ENCODE results near the gene SMYD3.
"Not testable (repeated sequence)": the region's sequence is repeated elsewhere in the genome, so short reads cannot be mapped to it uniquely, and the experiment has no call there.

Gene SMYD3

DNA sequence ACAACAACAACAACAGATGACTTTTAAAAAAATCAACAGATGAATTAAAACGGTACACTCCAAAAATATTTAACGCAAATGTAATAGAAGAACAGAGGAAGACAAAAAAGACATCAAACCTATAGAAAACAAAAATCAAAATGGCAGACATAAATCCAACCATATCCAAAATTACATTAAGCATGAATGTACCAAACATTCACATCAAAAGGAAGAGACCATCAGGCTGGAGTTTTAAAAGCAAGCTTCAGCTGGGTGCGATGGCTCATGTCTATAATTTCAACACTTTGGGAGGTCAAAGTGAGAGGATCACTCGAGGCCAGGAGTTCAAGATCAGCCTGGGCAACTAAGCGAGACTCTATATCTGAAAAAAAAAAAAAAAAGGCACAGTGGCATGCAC, 116.2 kb downstream of the SMYD3 start:
- H3K27ac Mint-ChIP-seq: no peak overlapping the region
- H3K9me3 Mint-ChIP-seq: peaks cover 15% of the 10 kb centered on the region
- no peak overlapping the region for H3K4me3 Mint-ChIP-seq
- peaks cover 5% of the 10 kb centered on the region for H3K36me3 Mint-ChIP-seq (ENCODE audit: low read depth)
- H3K4me1 Mint-ChIP-seq (ENCODE audit: low read depth): no peaks in the 10 kb centered on the region
- H3K27me3 Mint-ChIP-seq (ENCODE audit: low read depth): no peaks in the 10 kb centered on the region

- Mint-ChIP-seq H3K4me1 (ENCODE audit: low read depth) (no peaks in the 10 kb centered on the region), H3K9me3 (no peaks in the 10 kb centered on the region), H3K4me3 (no peak overlapping the region), H3K27me3 (ENCODE audit: low read depth) (no peaks in the 10 kb centered on the region), H3K27ac (no peak overlapping the region), H3K36me3 (ENCODE audit: low read depth) (no peaks in the 10 kb centered on the region)
These were observed 122.5 kb downstream of the SMYD3 start for GRCh38 chr1:246384616-246385015.

- Mint-ChIP-seq H3K27me3 (ENCODE audit: low read depth) (no peaks in the 10 kb centered on the region), H3K36me3 (ENCODE audit: low read depth) (no peaks in the 10 kb centered on the region), H3K27ac (no peak overlapping the region), H3K9me3 (no peaks in the 10 kb centered on the region), H3K4me3 (no peak overlapping the region), H3K4me1 (ENCODE audit: low read depth) (no peaks in the 10 kb centered on the region)
These were observed 123.3 kb downstream of the SMYD3 start for GRCh38 chr1:246383791-246384190.

GRCh38 chr1:246383239-246383589, 123.9 kb downstream of the SMYD3 start:
- Mint-ChIP-seq H3K9me3 (no peaks in the 10 kb centered on the region), H3K27me3 (ENCODE audit: low read depth) (no peaks in the 10 kb centered on the region), H3K27ac (no peak overlapping the region), H3K4me1 (ENCODE audit: low read depth) (no peaks in the 10 kb centered on the region), H3K4me3 (no peak overlapping the region), H3K36me3 (ENCODE audit: low read depth) (no peaks in the 10 kb centered on the region)

DNA sequence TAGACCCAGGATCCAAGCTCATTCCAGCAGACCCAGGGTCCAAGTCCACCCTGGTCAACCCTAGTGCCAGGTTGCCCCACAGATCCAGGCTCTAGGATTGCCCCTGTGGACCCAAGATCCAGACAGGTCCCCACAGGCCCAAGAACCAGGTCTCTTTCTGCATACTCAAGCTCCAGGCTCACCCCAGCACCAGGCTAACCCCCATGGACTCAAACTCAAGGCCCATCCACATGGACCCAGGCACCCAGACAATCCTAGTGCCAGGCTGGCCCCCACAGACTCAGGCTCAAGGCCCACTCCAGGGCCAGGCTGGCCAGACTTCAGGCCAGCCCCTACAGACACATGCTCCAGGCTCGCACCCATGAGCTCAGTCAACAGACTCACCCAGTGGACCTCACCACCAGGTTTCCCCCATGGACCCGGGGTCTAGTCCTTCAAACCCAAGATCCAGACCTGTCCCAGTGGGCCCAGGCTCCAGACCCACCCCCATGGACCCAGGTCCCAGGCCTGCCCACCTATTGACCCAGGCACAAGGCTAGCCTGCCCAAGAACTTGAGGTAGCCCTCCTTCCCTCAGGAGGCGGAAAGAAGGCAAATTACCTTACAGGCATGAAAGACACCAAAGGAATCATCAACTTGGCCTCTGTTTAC, 124.4 kb downstream of the SMYD3 start:
- Mint-ChIP-seq H3K36me3 (ENCODE audit: low read depth) (no peaks in the 10 kb centered on the region), H3K4me3 (no peak overlapping the region), H3K27ac (no peak overlapping the region), H3K9me3 (no peaks in the 10 kb centered on the region), H3K4me1 (ENCODE audit: low read depth) (no peaks in the 10 kb centered on the region), H3K27me3 (ENCODE audit: low read depth) (no peaks in the 10 kb centered on the region)

DNA sequence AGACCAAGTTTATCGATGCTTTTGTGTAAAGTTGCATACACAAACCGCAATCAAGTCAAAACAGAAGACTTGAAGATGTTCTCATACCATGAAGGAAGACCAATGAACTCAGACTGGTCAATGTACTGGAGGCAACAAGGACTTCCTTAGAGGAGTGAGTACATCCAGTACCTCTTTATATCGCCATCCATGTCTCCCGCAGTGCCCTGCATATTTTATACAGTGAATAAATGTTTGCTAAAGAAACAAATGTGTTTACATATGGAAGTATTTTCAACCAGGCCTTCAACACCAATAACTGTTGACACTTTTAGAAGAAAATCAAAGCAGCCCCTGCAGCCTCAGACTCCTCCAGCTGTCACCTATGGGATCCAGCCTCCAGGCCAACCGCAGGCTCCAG, 125.6 kb downstream of the SMYD3 start:
- Mint-ChIP-seq H3K36me3 (ENCODE audit: low read depth) (no peaks in the 10 kb centered on the region), H3K4me3 (no peak overlapping the region), H3K27ac (no peak overlapping the region), H3K9me3 (no peaks in the 10 kb centered on the region), H3K27me3 (ENCODE audit: low read depth) (no peaks in the 10 kb centered on the region), H3K4me1 (ENCODE audit: low read depth) (no peaks in the 10 kb centered on the region)

DNA sequence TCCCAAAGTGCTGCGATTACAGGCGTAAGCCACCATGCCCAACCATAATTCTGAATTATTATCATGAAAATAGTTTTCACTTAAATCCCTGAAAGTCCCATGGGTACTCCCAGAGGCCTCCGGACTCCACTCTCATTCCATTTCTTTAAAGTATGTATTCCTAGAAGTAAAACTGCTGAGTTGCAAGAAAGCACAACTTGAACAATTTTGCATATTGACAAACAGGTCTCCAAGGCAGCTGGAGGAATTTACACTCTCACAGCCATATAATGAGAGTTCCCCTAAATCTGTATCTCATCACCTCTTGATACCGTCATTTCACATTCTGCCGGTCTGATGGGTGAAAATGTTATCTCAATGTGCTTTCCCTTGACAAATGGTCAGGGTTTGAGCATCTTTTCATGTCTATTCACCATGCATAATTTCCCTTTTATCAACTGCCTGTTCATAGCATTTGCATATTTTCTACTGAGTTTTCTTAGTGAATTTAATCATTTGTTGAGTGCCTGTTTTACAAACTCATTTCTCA, 129.4 kb downstream of the SMYD3 start:
- H3K9me3 Mint-ChIP-seq: no peaks in the 10 kb centered on the region
- H3K4me3 Mint-ChIP-seq: no peak overlapping the region
- H3K4me1 Mint-ChIP-seq (ENCODE audit: low read depth): no peaks in the 10 kb centered on the region
- no peaks in the 10 kb centered on the region for H3K36me3 Mint-ChIP-seq (ENCODE audit: low read depth)
- no peak overlapping the region for H3K27ac Mint-ChIP-seq
- H3K27me3 Mint-ChIP-seq (ENCODE audit: low read depth): no peaks in the 10 kb centered on the region

DNA sequence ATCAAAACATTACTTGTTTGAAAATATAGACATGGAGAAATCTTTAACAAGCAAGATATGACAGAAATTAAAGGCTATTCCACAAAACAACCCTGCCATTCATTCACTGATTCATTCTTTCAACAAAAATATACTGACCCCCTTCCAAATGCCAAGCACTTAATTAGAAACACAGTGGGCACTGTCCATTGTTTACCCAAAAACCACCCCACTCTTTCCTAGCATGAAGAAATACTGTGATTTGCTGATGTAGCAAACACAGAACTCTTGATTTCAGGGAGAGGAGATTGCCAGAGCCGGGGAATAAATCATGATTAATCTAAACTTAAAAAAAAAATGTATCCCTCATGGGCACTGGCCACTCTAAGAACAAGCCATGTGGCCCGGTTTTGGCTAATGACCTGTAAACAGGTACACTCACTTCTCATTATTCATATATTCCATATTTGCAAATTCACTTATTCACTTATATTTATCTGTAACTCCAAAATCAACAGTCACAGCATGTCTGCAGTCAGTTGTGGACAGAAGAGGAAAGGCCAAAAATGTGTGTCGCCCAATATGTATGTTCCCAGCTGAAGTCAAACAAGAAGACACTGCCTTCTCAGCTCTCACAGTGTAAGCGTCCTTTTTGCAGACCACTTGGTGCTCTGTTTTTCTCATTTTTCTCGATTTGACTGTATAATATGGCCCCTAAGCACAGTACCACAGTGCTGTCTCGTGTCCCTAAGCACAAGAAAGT, 133.1 kb downstream of the SMYD3 start:
- no peak overlapping the region for H3K4me3 Mint-ChIP-seq
- no peaks in the 10 kb centered on the region for H3K9me3 Mint-ChIP-seq
- H3K27ac Mint-ChIP-seq: no peak overlapping the region

DNA sequence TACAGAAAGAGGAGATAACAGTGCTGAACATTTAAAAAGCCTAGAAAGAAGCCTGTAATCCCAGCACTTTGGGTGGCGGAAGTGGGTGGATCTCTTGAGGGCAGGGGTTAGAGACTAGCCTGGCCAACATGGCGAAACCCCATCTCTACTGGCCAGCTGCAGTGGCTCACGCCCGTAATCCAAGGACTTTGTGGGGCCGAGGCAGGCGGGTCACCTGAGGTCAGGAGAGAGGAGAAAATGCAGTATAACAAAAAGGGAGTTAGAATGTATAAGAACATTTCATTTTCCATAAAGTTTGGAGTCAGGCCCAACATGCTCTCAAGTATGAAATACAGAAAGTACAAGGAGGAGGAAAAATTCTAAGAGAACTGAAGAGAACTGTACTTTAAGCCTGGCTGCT, 134.5 kb downstream of the SMYD3 start:
- Mint-ChIP-seq H3K27ac (no peak overlapping the region), H3K36me3 (ENCODE audit: low read depth) (no peaks in the 10 kb centered on the region), H3K4me1 (ENCODE audit: low read depth) (no peaks in the 10 kb centered on the region), H3K27me3 (ENCODE audit: low read depth) (no peaks in the 10 kb centered on the region), H3K9me3 (no peaks in the 10 kb centered on the region), H3K4me3 (no peak overlapping the region)

More for the DNA sequence above, 133.1 kb downstream of the SMYD3 start:
- Mint-ChIP-seq H3K4me1 (ENCODE audit: low read depth) (no peaks in the 10 kb centered on the region), H3K27me3 (ENCODE audit: low read depth) (no peaks in the 10 kb centered on the region), H3K36me3 (ENCODE audit: low read depth) (no peaks in the 10 kb centered on the region)

DNA sequence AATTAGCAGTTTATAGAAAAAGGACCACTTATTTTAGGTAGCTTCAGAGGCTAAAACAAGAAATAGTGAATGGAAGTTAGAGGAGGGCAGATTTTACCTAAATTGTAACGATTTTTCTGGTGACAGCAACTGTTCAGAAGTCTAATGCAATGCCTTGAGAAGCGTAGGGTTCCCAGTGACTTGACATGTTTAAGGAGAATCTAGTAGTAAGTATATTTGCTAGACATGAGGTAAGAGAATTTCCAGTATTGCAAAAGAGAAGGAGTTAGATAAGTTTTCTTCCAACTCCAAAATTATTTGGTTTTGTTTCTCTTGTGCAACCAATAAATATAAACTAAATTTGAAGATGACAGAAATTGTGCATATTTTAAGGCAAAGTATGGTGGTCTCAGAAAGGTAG, 140.0 kb downstream of the SMYD3 start:
- Mint-ChIP-seq H3K4me1 (ENCODE audit: low read depth) (no peaks in the 10 kb centered on the region), H3K27ac (no peak overlapping the region), H3K4me3 (no peak overlapping the region), H3K9me3 (no peaks in the 10 kb centered on the region), H3K27me3 (ENCODE audit: low read depth) (no peaks in the 10 kb centered on the region), H3K36me3 (ENCODE audit: low read depth) (no peaks in the 10 kb centered on the region)

DNA sequence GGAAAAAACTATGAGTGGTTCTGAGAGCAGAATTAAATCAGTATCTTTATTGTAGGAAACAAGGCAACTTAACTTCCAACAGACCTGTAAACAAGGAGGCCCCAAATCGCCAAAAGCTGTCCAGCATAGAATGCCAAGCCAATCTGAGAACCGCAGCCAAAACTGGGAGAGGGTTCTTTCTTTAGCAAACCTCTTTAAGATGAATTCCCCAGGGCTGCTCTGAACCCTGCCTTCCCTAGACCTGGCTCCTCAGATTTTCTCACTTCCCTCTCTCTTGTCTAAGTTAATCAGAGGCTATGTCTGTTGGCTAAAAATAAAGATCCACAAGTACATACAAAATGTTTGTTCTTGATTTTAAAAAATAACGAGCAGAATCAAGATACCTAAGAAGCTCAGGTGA, 141.4 kb downstream of the SMYD3 start:
- H3K27me3 Mint-ChIP-seq (ENCODE audit: low read depth): no peaks in the 10 kb centered on the region
- no peak overlapping the region for H3K27ac Mint-ChIP-seq
- H3K9me3 Mint-ChIP-seq: peaks cover 5% of the 10 kb centered on the region
- no peaks in the 10 kb centered on the region for H3K4me1 Mint-ChIP-seq (ENCODE audit: low read depth)
- peaks cover 2% of the 10 kb centered on the region for H3K36me3 Mint-ChIP-seq (ENCODE audit: low read depth)
- no peak overlapping the region for H3K4me3 Mint-ChIP-seq

- Mint-ChIP-seq H3K27ac (no peak overlapping the region), H3K36me3 (ENCODE audit: low read depth) (peaks cover 2% of the 10 kb centered on the region), H3K9me3 (peaks cover 6% of the 10 kb centered on the region), H3K27me3 (ENCODE audit: low read depth) (no peaks in the 10 kb centered on the region), H3K4me1 (ENCODE audit: low read depth) (no peaks in the 10 kb centered on the region), H3K4me3 (no peak overlapping the region)
These were observed 142.6 kb downstream of the SMYD3 start for GRCh38 chr1:246364415-246364941.

DNA sequence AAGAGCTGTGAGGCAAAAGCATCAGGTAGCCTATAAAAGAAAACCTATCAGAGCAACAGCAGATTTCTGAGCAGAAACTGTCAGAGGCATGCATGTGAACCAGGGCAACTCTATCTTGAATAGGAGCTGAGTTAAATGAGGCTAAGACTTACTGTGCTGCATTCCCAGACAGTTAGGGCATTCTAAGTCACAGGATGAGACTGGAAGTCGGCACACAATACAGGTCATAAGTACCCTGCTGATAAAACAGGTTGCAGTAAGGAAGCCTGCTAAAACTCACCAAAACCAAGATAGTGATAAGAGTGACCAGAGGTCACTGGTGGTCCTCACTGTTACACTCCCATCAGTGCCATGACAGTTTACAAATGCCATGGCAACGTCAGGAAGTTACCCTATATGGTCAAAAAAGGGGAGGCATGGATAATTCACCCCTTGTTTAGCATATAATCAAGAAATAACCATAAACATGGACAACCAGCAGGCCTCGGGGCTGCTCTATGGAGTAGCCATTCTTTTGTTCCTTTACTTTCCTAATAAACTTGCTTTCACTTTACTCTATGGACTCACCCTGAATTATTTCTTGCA, 150.0 kb downstream of the SMYD3 start:
- H3K9me3 Mint-ChIP-seq: peaks cover 16% of the 10 kb centered on the region
- not testable (repeated sequence) for H3K4me3 Mint-ChIP-seq; H3K4me1 Mint-ChIP-seq (ENCODE audit: low read depth); H3K27me3 Mint-ChIP-seq (ENCODE audit: low read depth); H3K27ac Mint-ChIP-seq; H3K36me3 Mint-ChIP-seq (ENCODE audit: low read depth)

- Mint-ChIP-seq H3K27ac (no peak overlapping the region), H3K27me3 (ENCODE audit: low read depth) (no peaks in the 10 kb centered on the region), H3K36me3 (ENCODE audit: low read depth) (no peaks in the 10 kb centered on the region), H3K9me3 (peaks cover 10% of the 10 kb centered on the region), H3K4me3 (no peak overlapping the region), H3K4me1 (ENCODE audit: low read depth) (no peaks in the 10 kb centered on the region)
These were observed 151.5 kb downstream of the SMYD3 start for GRCh38 chr1:246355411-246356230.
